T47D (cell line): ENCODE measurements around the gene ZEB1.
"Not testable (repeated sequence)": the region's sequence is repeated elsewhere in the genome, so short reads cannot be mapped to it uniquely, and the experiment has no call there.

Experiments
- DNase-seq, 2 experiments: peaks; one replicate each; pipeline versions ENCODE4 v3.0.0 to v3.0.0-alpha.2; 2011 to 2012; ENCODE audit warnings: low read depth in 1 of 2, low spot score in 1 of 2
- JUND ChIP-seq: IDR thresholded peaks from 2 replicates; pipeline ENCODE4 v1.6.1; 2012; ENCODE audit warnings: low read depth
- in situ Hi-C: cut with HindIII; loops from 2 replicates; pipeline ENCODE4 v1.10.0; 2016; ENCODE audit warnings: low sequenced_read_pairs, low pct_unique_long_range_greater_than_20kb

The ZEB1 gene

DNA sequence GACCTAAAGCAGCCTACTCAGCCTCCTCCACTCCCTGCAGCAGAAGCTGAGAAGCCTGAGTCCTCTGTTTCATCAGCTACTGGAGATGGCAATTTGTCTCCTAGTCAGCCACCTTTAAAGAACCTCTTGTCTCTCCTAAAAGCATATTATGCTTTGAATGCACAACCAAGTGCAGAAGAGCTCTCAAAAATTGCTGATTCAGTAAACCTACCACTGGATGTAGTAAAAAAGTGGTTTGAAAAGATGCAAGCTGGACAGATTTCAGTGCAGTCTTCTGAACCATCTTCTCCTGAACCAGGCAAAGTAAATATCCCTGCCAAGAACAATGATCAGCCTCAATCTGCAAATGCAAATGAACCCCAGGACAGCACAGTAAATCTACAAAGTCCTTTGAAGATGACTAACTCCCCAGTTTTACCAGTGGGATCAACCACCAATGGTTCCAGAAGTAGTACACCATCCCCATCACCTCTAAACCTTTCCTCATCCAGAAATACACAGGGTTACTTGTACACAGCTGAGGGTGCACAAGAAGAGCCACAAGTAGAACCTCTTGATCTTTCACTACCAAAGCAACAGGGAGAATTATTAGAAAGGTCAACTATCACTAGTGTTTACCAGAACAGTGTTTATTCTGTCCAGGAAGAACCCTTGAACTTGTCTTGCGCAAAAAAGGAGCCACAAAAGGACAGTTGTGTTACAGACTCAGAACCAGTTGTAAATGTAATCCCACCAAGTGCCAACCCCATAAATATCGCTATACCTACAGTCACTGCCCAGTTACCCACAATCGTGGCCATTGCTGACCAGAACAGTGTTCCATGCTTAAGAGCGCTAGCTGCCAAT, 202.2 kb downstream of the ZEB1 start:
- in situ Hi-C loops: no loop called here
- no peak for TF ChIP-seq JUND
- DNase-seq: no peak

DNA sequence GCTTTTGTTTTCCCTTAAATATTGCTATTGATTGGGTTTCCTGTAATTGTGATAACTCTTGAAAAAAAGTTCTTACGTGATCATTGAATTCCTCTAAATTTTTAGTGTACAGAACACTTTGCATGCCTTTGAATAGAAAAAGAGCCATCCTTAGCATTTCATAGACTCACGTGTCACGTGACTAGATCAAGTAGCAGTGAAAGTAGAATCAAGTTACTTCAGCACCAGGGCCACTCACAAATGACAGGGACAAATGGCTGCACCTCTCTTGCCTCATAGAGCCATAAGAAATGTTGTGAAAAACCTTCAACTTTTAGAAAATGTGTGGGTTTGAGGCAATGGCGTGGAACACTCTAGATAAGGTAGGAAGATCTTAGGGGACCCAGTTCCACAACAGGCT, 203.8 kb downstream of the ZEB1 start:
- DNase-seq: peak in 1 of 2 experiments; percentile 1
- no peak for TF ChIP-seq JUND
- in situ Hi-C loops: no loop called here

DNA sequence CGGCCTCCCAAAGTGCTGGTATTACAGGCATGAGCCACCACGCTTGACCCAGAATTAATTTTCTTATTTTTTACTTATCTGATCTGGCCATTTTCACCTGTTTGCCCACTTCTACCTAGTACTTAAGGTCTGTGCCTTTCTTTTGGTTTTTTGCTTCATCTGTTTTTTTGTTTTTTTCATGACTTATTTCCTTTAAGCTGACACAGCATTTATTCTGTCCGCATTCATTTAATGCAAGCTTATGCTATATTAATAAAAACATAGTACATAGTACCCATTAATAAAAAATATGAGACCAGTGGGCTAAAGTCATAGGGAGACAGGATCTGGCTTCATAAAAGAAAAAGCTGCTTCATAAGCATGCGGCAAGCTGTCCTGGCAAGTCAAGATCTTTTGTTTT, 205.4 kb downstream of the ZEB1 start:
- in situ Hi-C loops: no loop called here
- no peak for DNase-seq
- no peak for TF ChIP-seq JUND

DNA sequence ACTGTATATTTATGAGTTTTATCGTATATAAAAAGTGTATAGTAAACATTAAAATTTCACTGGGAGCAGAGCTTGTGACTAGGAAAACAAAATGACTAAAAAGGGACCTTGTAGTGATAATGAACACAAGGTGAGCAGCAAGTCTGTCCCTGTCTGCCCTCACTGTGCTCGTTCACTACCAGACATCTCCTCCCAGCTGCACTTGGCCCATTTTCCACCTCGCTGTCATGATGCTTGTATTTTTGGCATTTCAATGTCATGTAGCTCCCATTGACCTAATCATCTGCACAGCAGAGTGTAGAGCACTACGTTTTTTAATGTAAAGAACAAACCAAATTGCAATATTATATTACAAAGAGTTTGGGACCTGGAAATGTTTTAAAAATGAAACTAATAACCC, 207.2 kb downstream of the ZEB1 start:
- in situ Hi-C loops: no loop called here
- no peak for TF ChIP-seq JUND
- DNase-seq: no peak

DNA sequence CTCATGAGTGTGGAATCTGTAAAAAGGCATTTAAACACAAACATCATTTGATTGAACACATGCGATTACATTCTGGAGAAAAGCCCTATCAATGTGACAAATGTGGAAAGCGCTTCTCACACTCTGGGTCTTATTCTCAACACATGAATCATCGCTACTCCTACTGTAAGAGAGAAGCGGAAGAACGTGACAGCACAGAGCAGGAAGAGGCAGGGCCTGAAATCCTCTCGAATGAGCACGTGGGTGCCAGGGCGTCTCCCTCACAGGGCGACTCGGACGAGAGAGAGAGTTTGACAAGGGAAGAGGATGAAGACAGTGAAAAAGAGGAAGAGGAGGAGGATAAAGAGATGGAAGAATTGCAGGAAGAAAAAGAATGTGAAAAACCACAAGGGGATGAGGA, 207.7 kb downstream of the ZEB1 start:
- DNase-seq: no peak
- in situ Hi-C loops: no loop called here
- TF ChIP-seq JUND: no peak

DNA sequence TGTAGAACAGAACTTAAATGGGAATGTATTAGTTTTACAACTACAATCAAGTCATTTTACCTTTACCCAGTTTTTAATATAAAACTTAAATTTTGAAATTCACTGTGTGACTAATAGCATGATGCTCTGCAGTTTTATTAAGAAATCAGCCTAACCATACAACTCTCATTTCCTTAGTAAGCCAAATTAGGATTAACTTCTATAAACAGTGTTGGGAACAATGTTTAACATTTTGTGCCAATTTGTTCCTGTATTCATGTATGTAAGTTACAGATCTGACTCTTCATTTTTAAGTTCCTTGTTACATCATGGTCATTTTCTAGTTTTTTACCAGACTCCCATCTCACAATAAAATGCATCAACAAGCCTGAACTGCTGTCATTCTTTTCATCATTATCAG, 209.8 kb downstream of the ZEB1 start:
- no peak for DNase-seq
- in situ Hi-C loops: no loop called here
- no peak for TF ChIP-seq JUND

DNA sequence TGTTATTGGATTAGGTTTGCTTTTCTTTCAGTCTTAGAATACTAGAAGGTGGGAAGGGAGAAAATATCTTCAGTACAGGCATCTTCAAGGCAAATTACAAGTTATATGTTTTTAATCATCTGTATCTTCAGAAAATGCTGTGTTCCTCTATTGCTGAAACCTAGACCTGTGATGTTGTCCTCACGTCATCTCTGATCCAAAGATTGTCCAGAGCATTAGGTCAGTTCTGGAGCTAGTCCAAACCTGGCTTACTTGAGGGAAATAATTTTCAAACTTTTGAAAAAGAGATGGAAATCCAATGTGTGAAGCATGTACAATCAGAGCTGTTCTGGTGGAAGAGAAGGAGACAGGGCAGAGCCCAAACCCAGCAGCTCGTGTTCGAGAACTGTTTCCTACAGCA, 217.3 kb downstream of the ZEB1 start:
- in situ Hi-C loops: no loop called here
- DNase-seq: peak in 1 of 2 experiments; percentile 2

DNA sequence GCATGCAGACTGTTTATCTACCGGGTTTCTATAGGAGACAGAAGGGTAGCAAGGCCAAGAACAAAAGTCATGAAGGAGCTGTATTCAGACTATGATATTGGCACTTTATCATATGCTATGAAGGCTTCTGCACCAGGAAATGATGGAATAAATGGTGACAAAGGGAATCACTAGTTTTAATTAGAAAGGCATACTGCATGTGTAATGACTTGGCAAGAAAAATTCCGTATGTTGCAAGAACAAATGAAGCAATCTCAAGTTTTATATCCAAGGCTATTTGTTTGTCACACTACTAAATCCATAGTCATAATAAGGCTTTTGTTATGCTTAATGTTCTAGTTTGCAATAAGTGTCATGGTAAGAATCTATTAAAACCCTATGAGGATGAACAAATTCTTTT, 230.9 kb downstream of the ZEB1 start:
- DNase-seq: no peak
- no peak for TF ChIP-seq JUND
- in situ Hi-C loops: no loop called here

More for the DNA sequence above, 217.3 kb downstream of the ZEB1 start:
- TF ChIP-seq JUND: no peak

DNA sequence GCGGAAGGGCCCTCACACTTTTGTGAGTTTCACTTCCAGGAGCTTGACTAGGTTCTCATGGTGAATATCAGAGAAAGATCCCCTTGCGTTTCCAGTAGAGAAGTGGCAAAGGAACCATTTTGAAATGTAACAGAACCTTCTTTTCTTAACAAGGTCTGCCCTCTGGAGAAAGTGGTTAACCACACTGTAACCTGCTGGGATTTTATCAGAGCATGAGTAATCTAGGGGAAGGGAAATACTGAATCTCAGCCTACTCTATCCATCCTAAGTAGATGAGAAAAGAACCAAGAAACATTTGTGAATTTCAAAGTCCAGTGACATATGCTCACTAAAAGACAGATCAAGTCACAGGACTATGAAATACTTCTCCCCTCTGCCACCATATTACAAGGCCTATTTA, 235.5 kb downstream of the ZEB1 start:
- in situ Hi-C loops: no loop called here
- DNase-seq: no peak
- no peak for TF ChIP-seq JUND

DNA sequence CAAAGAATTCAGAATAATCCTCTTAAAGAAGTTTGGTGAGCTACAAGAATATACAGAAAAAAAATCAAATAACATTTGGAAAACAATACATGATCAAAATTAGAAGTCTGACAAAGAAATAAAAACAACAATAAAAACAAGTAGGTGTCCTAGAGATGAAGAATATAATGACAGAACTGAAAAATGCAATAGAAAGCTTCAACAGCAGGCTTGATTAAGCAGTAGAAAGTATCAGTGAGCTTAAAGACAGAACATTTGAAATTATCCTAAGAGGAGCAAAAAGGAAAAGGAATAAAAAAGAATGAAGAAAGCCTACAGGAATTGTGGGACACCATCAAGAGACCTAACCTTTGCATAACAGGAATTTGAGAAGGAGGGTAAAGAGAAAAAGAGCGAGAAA, 238.8 kb downstream of the ZEB1 start:
- no peak for TF ChIP-seq JUND
- no peak for DNase-seq
- in situ Hi-C loops: no loop called here

DNA sequence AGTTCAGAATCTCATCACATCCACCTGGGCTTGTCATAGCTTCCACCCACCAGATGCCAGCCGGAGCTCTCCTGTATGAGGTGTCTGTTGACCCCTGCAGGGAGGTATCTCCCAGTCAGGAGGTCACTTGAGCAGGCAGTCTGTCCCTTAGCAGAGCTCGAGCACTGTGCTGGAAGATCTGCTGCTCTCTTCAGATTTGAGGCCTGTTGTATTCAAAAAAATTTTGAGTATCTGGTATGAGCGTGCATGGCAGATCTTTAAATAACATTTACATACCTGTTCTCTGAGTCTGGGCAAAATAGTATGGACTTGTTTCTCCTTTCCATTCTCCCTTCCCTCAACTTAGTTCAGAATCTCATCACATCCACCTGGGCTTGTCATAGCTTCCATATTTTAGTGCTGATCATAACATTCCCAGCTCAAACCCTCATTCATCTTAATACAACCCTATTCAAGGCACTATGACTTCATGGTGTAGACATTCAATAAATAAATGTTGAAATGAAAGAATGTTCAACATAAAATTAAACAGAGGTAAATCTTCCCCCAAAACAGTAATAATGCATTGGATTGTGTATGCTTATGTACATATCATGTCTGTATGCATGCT, 249.3 kb downstream of the ZEB1 start:
- in situ Hi-C loops, DNase-seq: not testable (repeated sequence)

DNA sequence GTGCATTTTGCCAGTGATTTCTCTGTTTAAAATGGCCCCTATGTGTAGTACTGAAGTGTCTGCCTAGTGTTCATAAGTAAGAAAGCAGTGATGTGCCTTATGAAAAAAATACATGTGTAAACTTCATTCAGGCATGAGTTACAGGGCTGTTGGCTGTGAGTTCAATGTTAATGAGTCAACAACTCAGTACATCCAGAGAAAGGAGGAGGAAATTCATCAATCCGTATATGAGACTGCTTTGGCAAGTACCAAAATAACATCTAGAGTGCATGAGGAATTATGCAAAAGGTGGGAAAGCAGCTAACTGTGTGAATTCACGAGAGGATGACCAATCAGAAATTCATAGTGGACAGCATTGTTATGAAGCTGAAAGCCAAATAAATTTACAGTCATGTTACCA, 255.6 kb downstream of the ZEB1 start:
- in situ Hi-C loops: no loop called here
- TF ChIP-seq JUND: no peak
- DNase-seq: no peak

DNA sequence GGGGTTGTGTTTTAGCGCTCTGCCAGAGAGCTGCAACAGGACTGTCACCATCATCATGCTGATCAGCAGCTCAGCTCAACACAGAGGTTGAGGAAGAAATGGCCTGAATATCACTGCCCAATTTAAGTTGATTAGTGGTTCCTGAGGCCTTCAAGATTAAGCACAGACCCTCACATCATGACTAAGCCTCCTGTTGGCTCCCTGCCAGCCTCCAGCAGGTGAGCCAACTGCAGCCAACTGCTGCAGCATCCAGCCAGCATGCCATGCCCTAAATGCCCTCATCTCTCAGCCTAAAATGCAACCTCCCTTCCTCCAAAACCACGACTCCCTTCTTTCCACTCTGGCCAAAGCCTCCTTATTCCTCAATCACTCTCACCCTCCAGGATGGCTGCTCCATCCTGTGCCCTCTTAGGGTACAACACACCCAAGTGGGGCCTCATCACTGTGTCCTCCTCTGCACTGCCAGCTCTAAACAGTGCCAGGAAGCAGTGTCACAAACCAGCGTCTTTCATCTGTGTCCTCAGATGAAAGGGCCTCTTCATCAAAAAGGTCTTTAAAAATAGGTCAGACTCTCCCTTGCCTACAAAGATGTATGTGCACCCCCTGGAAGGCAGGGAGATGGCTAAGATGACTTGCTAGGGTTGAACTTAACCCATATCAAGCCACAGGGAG, 259.3 kb downstream of the ZEB1 start:
- in situ Hi-C loops: no loop called here
- DNase-seq: no peak
- TF ChIP-seq JUND: no peak
